GM12873 (cell line): ENCODE measurements around the gene HSPB9.

Experiments
- TF ChIP-seq, protein P1 (sequence below): IDR thresholded peaks from 2 replicates; pipeline ENCODE4 v1.5.1; 2012; ENCODE audit warnings: low read depth, mild to moderate bottlenecking, moderate library complexity, low read length, control low read depth; ENCODE audit not compliant: insufficient read depth; ENCODE audit errors: missing control alignments

HSPB9 gene

DNA sequence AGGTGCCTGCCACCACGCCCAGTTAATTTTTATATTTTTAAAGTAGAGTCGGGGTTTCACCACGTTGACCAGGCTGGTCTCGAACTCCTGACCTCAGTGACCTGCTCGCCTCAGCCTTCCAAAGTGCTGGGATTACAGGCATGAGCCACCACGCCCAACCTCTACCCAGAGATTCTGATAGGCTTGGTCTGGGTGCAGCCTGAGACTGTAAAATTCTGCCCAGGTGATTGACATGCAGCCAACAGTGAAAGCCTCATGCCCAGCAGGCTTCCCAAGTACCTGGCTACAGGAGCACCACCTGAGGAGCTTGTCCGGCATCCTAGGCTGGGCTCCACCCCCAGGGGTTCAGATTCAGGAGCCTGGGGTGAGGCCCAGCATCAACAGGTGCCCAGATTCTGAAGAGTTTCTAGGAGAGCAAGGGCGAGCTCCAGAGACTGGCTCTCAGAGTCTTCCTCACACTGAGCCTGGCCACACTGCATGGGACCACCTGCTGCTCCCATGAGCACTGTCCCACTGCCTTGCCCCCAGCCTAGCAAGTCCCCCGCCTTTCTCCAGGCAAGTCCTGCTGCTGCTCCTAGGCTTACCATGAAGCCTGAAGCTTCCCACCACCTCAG is 41.0 kb upstream of the HSPB9 start:
- TF ChIP-seq, protein P1, sequence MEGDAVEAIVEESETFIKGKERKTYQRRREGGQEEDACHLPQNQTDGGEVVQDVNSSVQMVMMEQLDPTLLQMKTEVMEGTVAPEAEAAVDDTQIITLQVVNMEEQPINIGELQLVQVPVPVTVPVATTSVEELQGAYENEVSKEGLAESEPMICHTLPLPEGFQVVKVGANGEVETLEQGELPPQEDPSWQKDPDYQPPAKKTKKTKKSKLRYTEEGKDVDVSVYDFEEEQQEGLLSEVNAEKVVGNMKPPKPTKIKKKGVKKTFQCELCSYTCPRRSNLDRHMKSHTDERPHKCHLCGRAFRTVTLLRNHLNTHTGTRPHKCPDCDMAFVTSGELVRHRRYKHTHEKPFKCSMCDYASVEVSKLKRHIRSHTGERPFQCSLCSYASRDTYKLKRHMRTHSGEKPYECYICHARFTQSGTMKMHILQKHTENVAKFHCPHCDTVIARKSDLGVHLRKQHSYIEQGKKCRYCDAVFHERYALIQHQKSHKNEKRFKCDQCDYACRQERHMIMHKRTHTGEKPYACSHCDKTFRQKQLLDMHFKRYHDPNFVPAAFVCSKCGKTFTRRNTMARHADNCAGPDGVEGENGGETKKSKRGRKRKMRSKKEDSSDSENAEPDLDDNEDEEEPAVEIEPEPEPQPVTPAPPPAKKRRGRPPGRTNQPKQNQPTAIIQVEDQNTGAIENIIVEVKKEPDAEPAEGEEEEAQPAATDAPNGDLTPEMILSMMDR, result no peak

DNA sequence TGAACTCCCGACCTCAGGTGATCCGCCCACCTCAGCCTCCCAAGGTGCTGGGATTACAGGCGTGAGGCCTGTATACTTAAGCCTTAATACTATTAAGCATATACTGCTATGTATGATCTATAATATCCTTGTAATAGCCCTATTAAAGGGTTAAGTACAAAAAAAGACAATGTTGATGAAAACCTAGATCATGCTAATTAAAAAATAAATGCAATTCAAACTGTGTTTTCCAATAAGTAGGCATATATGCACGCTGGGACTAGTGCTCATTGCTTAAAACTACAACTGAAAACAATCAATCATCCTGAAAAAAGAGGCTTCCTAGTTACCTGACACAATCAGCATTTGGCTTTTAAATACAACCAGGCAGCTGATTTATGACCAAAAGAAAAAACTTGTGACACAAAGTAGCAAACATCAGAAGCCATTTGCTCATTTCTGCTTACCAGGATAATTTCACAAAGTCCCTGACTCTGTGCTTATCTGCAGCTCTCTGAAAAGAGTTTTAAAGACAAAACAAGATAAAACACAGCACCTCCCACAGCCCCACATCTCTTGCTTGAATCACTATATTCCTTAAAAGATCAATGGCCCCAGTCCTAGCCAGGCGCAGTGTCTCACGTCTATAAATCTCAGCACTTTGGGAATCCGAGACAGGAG is 35.4 kb upstream of the HSPB9 start:
- TF ChIP-seq, protein P1, result no peak

DNA sequence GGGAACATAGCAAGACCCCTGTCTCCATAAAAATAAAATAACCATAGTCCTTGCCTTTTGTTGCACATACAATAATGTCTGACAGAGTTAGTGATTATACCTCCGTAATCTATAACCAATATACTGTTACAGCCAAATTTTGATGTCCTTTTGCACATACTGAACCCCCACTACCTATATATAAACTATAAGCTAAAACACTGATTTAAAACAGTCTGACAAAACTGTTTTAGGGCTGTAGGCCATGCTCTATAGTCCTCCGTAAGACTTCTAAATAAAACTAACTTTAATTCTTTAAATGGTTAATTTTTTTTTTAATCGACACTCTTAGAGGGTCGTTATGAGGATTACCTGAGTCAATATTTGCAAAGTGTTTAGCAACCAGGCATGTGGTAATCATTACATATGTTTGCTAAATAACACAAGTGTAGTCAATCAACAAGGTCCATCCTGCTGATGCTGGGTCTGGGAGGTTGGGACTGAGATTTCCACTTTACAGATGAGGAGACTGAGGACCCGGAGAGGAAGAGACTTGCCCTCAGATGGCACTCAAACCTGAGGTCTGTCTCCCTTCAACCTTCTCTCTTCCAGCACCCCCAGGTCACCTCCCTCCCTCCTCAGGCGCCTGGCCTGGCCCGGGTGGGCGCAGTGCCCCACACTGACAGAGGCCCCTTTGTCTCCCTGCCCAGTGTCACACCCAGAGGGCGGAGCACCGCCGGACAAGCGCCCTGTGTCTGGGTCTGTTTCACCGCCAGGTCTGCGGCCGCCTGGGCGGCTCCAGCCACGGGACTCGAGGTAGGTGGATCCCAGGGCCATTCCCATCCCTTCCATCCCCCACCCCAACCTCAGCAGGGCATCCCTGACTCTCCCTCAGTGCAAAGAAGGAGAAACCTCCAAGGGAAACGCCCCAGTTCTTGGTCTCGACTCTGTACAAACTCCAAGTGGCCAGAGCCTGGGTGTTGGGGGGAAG is 34.6 kb upstream of the HSPB9 start:
- TF ChIP-seq, protein P1, result no peak

DNA sequence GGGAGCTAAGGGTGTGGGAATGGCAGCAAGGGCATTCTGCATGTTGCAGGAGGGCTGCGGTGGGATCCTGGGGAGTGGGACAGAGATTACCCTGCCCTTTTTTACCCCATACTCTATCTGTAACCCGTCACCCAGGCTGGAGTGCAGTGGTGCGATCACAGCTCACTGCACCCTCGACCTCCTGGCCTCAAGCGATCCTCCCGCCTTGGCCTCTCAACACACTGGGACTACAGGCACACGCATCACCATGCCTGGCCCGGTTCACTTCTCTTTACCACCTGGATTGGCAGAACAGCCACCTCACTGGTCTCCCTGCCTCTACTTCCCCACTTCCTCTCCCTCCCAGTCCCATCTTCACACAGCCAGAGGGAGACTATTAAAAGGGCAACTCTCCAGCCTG is 33.9 kb upstream of the HSPB9 start:
- TF ChIP-seq, protein P1, result no peak

DNA sequence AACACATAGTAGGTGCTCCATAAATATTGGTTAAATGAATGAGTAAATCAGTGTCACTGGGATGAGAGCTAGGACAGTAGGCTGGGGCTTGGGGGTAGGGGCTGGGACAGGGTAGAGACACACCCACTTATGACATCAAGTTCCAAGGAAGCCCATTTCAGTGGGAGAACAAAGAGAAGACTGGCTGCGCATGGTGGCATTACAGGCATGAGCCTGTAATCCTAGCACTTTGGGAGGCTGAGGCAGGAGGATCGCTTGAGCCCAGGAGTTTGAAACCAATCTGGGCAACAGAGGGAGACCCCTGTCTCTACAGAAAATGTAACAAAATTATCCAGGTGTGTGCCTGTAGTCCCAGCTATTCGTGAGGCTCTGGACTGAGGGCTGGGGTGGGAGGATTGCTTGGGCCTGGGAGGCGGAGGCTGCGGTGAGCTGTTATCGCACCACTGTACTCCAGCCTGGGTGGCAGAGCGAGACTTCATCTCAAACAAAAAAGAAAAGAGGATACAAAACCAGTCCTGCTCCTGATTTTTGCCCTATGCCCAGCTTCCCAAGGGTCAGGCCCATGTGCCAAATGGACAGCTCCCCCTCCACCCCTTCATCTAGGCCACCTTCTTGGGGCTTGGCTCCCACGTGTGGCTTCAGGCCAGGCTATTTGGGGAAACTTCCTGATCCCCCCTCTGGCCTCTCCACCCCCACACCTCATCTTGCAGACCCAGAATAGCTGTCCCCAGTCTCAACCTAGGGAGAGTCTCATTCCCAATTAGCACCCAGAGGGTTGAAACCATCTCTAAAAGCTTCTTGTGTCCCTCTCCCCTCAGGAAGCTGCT is 31.4 kb upstream of the HSPB9 start:
- TF ChIP-seq, protein P1, result no peak

DNA sequence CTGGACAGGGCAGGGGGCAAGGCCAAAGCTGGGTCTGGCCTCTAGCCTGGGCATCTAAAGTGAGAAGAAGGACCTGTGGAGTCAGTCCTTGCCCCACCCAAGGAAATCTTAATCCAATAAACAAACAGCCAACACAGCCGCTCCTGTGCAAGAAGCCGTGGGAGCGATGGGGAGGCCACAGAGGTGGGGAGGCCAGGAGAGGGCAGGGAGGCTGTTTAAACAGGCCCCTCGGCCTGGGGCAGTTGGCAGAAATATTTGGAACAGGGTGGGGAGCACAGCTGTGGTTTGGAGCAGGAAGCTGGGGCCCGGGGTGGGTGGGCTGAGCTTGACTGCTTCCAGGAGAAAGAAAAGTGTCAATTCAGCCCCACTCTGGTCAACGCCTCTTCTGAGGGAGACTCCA is 29.7 kb upstream of the HSPB9 start:
- TF ChIP-seq, protein P1, result no peak
